ENCODE results near the gene ARL8B.

DNA sequence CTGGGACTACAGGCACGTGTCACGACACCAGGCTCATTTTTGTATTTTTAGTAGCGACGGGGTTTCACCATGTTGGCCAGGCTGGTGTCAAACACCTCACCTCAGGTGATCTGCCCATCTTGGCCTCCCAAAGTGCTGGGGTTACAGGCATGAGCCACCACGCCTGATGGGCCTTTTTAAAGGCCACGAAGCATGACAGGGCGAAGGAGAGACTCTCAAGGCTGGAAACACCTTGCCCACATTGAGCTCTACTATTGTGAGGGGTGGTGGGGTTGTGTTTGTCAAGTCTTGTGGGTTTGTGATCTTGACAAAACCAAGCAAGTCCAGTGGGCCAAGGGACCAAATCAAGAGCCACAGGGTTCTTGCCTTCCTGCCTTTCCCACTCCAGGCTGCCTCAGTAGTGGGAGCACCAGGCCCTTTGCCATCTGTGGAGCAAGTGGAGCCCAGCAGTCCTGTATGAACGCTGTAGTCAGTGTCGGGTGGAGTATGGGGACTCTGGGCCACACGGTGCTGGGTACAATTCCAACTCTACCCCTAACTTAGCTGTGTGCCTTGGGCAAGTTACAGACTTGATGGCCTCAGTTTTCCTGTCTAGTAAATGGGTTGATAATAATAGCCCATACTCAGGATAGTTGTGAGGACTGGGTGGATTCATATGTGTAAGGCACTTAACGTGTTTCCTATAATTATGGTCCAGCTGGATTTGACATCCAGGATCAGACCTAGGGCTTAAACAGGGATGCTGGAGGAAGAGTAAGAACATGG lies 98.8 kb downstream of the ARL8B start:
- TF ChIP-seq, protein P1, sequence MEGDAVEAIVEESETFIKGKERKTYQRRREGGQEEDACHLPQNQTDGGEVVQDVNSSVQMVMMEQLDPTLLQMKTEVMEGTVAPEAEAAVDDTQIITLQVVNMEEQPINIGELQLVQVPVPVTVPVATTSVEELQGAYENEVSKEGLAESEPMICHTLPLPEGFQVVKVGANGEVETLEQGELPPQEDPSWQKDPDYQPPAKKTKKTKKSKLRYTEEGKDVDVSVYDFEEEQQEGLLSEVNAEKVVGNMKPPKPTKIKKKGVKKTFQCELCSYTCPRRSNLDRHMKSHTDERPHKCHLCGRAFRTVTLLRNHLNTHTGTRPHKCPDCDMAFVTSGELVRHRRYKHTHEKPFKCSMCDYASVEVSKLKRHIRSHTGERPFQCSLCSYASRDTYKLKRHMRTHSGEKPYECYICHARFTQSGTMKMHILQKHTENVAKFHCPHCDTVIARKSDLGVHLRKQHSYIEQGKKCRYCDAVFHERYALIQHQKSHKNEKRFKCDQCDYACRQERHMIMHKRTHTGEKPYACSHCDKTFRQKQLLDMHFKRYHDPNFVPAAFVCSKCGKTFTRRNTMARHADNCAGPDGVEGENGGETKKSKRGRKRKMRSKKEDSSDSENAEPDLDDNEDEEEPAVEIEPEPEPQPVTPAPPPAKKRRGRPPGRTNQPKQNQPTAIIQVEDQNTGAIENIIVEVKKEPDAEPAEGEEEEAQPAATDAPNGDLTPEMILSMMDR (conservative IDR thresholded peaks at IDR 0.05 in 1 of 2, IDR thresholded peaks at IDR 0.05 in 1 of 2; ENCODE audit: extremely low read depth in 1 of 2, insufficient read depth in 1 of 2, low read depth in 1 of 2, low read length in 2 of 2), result no peak
- no peak for TF ChIP-seq EZH2 (IDR thresholded peaks at IDR 0.05; ENCODE audit: borderline replicate concordance, low read length)
